ENCODE measurements around the gene GRIFIN.

DNA sequence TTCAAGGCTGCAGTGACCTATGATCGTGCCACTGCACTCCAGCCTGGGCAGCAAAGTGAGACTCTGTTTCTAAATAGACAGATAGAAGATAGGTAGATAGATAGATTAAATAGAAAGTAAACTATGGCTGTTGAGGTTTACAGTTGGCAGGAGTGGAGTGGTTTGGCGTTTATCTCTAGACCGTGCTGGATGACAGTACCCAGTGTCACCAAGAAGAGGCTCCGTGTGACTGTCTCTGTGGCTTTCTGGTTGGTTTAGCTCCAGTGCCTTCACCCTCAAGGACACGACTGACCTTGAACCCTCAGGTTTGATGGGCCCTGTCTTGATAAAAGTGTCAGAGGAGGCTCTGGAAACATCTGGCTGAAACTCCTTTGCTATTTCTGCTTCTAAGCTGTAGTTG is 41.1 kb downstream of the GRIFIN start:
- TF ChIP-seq CTCF (IDR thresholded peaks at IDR 0.05) (no peak), POLR2AphosphoS5 (IDR thresholded peaks at IDR 0.05) (no peak), POLR2A (IDR thresholded peaks at IDR 0.05) (no peak)

Data from sigmoid colon (tissue), 4 donors.